UCSD-AML1 (cell line): ENCODE measurements around the gene RTL10.
"Not testable (repeated sequence)": the region's sequence is repeated elsewhere in the genome, so short reads cannot be mapped to it uniquely, and the experiment has no call there.

ENCODE experiments used
- DNase-seq: peaks from one replicate; lab custom pipeline; 2025; ENCODE audit not compliant: unreplicated experiment; lab: John Stamatoyannopoulos, UW

Gene RTL10

GRCh38 chr22:19845054-19845722 is 9.5 kb downstream of the RTL10 start:
- DNase-seq, result no peak

GRCh38 chr22:19844377-19845053 is 10.2 kb downstream of the RTL10 start:
- peak; percentile 80 for DNase-seq

- no peak for DNase-seq
Observed at GRCh38 chr22:19843857-19844376, 10.8 kb downstream of the RTL10 start.

- DNase-seq, result no peak
Observed at GRCh38 chr22:19843107-19843856, 11.4 kb downstream of the RTL10 start.

- no peak for DNase-seq
Observed at GRCh38 chr22:19842393-19843106, 12.1 kb downstream of the RTL10 start.

- no peak for DNase-seq
Observed at GRCh38 chr22:19841641-19842392, 12.9 kb downstream of the RTL10 start.

GRCh38 chr22:19840955-19841640 is 13.6 kb downstream of the RTL10 start:
- DNase-seq, result no peak

- DNase-seq, result no peak
Observed at GRCh38 chr22:19840059-19840458, 14.6 kb downstream of the RTL10 start.

GRCh38 chr22:19837915-19838314 is 16.8 kb downstream of the RTL10 start:
- DNase-seq, result no peak

- no peak for DNase-seq
Observed at GRCh38 chr22:19836512-19836911, 18.2 kb downstream of the RTL10 start.

GRCh38 chr22:19834599-19834998 is 20.1 kb downstream of the RTL10 start:
- no peak for DNase-seq

GRCh38 chr22:19833327-19833726 is 21.3 kb downstream of the RTL10 start:
- DNase-seq, result not testable (repeated sequence)

- no peak for DNase-seq
Observed at GRCh38 chr22:19832476-19833108, 22.1 kb downstream of the RTL10 start.

- not testable (repeated sequence) for DNase-seq
Observed at GRCh38 chr22:19831979-19832378, 22.7 kb downstream of the RTL10 start.

GRCh38 chr22:19831016-19831415 is 23.7 kb downstream of the RTL10 start:
- no peak for DNase-seq

GRCh38 chr22:19828035-19828401 is 26.7 kb downstream of the RTL10 start:
- no peak for DNase-seq

GRCh38 chr22:19827341-19828034 is 27.2 kb downstream of the RTL10 start:
- no peak for DNase-seq

- DNase-seq, result no peak
Observed at GRCh38 chr22:19826619-19826950, 28.1 kb downstream of the RTL10 start.
